Non-pigmented ciliary epithelial cell (primary cell): ENCODE results near the gene LOXL1.
A peak's percentile ranks its signal among the peaks of the same experiment; 100 is the strongest.

Experiments used
- DNase-seq: peaks from one replicate; pipeline ENCODE4 v3.0.0-alpha.2; 2010; ENCODE audit warnings: low read depth

LOXL1 gene

DNA sequence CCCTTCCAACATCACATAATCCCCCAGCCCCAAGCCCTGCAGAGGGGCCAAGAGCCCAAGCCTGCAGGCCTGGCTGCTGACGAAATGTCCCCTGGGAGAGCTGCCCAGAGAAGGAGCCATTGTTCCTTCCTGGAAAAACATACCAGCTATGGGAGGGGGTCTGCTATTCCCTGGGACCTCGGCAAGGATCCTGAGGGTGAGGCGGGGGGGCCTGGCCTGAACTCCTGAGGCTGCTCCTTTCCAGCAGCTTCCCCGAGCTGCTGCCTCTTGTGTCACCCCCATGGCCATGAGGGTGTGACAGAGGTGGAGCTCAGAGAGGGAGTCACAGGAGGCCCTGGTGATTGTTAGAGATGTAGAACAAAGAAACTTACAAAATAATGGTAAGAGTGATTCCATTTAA, 12.9 kb downstream of the LOXL1 start:
- no peak for DNase-seq

DNA sequence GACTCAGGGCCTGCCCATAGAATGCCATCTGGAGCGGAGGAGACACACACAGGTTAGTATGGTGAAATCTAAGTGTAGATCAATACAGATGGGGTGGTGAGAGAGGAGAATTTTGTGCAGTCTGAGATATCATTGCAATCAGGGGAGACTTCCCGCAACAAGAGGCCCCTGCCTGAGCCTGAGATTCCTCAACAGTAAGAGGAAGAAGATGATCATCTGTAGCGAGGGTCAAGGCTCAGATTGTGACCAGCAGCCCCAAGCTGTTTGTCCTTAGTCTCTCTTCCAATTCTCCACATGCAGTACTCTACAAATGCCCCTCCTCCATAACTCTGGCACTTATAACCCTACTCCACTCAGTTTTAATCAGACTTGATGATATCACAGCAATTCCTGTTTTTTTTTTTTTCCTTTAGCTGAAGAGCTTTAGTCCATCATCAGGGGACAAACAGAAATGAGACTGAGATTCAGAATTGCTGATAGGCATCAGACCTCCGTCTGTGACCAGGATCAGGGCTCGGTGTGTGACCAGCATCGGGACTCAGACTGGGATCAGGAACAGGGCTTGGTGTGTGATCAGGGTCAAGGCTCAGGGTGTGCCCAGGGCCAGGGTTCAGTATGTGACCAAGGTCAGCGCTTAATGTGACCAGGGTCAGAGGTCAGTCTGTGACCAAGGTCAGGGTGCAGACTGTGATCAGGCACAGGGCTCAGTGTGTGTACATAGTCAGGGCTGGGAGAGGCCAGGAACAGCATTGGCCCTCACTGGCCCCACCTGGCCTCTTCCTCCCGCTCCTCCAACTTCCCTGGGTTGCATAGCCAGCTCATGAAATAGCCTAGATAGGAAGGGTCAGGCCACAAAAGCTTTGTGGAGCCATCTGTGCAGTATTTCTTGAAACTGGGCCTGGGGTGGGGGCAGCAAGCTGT, 14.1 kb downstream of the LOXL1 start:
- DNase-seq = no peak

DNA sequence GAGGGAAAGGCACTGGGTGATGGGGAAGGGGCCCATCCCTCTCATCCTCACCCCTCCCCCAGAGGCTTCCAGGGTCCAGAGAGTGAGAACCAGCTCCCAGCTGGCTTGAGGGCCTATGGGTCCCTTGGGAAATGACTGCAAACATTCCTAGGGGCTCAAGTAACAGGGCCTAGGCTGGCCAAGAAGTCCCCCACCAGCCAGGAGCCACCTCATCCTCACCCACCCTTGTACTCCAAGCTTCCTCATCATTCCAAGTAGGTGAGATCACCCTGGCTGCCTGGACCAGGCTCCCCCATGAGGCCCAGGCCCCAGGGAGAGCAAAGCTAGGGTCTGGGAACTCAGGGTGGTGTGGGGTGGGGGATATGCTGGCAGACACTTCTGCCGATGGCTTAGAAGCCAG, 14.8 kb downstream of the LOXL1 start:
- peak; percentile 75 for DNase-seq

DNA sequence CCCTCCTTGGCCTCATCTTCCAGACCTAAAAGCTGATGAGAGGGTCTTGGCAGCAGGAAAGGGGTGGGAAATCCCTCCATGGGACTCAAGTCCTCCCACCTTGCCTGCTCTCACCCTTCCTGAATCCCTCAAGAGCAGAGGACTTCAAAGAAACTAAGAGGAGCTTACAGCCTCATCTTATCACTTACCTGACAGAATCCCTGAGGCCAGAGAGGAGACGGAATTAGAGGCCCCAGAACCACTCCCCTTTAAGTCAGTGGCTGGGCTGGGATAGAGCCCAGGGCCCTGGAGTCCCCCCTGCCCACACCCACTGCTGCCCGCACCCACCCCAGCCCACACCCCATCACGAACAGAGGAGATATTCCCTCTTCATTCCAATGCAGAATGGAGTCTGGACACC, 15.2 kb downstream of the LOXL1 start:
- no peak for DNase-seq

DNA sequence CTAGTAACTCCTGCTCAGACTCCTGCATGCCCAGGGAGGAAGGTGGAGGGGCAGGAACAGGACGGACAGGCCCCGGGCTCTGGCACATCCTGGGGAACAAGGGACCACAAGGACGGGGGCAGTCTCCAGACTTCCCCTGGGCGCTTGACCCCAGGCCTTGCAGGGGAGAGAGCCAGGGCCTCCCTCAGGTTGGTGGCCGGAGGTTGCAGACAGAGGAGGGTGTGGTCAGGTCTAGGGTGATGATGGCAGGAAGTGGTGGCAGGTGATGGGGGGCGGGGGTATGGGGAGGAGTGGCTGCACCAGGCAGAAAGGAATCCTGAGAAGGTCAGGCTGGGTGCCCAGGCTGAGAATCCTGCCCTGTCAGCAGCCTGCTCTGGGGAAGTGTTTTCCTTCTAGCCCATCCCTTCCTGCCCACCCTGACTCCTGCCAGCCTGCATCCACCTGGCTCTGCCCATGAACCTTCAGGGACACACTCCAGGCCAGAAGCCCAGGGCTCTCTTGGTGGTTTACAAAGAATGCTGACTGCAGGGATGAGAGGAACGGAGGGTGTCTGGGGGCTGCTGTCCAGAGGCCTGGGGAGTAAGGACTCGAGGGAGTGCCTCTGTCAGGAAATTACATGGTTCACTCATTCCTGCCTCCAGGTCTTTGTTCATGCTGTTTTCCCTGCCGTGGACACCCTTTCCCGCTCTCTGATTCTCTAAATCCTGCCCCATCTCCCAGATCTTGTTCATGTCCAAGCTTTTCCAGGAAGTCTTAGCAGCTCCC, 15.8 kb downstream of the LOXL1 start:
- DNase-seq = no peak

DNA sequence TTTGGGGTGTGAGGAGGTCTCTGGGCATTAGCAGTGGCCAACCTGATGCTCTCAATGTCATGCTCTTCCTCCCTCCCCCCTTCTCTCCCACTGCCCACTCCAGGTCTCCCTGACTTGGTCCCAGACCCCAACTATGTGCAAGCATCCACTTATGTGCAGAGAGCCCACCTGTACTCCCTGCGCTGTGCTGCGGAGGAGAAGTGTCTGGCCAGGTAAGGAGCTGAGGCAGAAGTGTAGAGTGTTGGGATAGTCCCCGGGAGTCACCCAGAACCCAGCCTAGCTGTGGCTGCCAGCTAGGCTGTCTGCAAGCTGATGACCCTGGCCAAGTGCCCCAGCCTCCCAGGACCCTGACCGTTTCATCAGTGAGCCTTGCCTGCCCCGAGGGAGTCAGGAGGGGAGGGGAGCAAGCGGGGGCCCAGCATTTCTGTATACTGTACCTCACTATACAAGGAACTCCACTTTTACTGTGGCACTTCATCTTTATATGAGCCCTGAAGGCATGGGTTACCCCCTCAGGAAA, 16.5 kb downstream of the LOXL1 start:
- DNase-seq = no peak

DNA sequence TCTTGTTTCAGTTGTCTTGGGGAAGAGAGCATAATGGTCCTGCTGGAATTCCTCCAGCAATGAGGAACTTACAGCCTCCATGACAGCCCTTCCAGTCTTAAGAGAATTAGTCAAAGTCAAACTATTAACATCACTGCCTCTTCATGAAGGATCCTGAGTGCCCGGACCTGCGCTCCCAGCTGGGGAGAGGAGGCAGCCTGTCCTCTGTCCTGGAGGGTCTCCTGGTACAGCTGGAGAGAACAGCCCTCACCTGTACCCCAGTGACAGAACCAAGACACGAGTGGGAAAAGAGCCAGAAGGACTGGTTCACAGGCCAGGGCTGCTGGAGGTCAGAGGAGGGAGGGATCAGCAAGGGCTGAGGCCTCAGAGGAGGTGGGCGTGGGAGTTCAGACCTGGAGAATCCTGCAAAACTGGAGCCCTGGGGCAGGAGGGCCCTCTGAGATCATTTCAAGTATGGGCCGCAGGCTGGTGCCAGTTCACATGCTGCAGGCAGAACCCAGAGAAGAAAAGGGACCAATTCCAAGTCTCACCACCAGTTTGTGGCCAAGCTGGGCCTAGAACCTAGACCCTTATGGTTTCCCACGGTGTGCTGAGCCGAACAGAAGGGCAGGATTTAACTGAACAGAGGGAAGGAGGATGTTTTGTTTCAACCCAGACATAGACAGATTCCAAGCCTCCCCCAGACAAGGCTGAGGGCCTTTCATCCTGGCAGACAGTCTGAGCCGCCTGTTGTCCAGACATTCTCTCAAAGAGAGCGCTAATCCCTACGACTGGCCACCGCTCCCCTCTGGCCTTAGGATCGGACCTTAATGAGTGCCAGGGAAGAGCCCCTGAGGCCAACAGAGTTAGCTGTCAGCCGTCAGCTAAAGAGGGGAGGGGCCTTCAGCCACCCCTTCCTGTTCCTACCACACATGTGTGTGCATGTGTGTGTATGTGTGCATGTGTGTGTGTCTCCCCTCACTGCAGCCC, 18.2 kb downstream of the LOXL1 start:
- DNase-seq = no peak

DNA sequence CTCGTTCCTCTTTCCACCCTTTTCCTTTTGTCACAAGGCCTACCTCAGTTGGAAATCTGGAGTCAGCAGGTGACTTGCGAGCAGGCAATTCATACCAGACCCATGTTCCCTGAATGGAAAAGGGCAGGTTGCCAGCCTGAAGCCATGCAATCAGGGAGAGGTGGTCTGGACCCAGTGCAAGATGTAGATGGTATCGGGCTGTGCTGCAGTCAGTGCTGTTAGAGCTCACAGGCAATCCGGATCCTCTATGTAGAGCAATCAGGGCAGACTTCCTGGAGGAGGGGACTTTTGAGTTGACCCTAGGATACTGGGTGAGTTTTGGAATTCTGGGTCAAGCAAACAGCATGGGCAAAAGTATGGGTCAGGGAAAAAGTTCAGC, 18.9 kb downstream of the LOXL1 start:
- no peak for DNase-seq

DNA sequence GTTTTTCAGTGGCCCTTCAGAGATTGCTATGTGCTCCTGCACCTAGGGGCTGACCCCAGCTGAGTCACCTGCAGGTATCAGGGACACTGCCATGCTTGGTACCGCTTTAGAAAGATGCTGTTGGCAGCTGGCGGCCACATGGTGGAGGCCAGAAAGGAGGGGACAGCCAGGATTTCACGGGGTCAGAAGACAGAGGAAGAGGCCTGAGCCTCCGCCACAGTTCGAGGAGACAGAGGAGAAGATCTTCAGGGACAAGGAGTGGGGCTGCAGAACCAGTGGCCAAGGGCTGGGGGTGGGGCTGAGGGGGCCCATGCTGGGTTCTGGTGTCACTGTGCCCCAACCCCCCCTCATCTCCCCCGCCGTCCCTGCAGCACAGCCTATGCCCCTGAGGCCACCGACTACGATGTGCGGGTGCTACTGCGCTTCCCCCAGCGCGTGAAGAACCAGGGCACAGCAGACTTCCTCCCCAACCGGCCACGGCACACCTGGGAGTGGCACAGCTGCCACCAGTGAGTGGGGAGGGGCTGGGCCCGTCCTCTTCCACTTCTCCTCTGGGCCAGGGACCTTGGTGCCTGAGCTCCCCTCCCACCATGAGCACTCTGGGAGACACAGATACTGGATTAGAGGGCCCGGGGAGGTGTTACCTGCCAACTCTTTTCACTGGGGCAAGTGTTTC, 19.9 kb downstream of the LOXL1 start:
- DNase-seq = no peak

DNA sequence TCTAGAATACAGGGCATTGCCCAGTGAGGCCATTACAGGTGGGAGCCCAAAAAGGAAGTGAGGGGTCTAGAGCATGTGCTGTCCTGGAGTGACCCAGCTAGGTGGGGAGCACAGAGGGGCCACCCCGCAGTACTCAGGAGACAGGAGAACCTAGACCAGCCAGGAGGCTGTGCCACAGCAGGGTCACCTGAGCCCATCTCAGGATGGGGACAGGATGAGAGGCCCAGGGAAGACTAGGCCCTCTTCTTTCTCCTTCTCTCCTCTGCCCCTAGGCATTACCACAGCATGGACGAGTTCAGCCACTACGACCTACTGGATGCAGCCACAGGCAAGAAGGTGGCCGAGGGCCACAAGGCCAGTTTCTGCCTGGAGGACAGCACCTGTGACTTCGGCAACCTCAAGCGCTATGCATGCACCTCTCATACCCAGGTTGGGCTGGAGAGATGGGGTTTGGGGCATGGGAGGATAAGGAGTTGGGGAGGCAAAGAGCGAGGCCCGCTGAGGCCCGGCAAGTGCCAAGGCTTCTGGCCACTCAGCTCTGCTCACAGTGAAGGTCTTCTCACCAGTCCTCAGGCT, 20.6 kb downstream of the LOXL1 start:
- DNase-seq = no peak

DNA sequence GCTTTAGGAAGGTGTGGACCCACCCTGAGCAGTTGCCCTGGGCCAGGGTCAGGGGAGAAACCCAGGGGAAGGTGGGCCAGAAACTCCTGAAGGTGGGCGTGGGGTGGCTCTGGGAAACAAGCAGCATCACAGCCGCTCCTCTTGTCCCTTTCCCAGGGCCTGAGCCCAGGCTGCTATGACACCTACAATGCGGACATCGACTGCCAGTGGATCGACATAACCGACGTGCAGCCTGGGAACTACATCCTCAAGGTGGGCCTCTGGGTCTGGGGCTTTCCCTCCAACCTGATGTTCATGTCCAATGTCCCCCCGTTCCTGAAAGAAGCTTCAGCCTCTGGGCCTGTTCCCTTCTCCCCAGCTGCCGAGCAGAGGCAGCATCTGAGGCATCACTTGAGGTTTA, 21.4 kb downstream of the LOXL1 start:
- DNase-seq = no peak

DNA sequence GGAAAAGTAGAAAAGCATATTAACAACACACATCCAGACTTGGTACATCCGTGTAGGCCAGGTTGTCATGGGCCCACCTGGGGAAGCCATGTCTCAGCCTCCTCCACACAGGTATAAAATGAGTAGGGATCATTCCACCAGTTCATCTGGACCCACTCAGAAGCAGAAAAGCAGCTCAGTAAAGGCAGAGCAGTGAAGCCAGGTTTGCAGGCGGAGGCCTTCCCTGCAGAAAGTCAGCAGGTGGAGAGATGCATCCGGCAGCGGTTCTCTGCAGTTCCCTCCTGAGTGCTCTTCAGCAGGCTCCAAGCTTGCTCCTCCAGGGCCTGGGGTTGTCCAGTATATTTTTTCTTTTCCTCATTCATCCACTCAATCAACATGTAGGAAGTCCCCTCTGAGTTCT, 22.1 kb downstream of the LOXL1 start:
- no peak for DNase-seq

DNA sequence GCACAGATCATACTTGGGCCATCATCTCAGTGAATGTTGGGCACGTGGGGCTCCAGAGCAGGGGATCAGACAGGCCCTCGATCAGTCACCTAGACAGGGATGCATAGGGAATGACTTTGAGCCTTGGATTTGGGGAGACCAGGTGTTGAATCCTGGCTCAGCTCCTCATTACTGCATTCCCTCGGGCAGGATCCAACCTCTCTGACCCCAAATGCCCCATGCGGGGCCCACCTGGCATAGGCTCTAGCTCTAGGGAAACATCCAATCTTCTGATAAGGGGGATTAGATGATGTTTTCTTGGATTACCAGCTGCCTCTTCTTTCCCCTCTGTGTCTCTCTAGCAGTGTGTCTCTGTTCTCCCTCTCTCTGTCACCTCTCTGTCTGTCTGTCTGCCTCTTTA, 22.7 kb downstream of the LOXL1 start:
- DNase-seq = no peak

DNA sequence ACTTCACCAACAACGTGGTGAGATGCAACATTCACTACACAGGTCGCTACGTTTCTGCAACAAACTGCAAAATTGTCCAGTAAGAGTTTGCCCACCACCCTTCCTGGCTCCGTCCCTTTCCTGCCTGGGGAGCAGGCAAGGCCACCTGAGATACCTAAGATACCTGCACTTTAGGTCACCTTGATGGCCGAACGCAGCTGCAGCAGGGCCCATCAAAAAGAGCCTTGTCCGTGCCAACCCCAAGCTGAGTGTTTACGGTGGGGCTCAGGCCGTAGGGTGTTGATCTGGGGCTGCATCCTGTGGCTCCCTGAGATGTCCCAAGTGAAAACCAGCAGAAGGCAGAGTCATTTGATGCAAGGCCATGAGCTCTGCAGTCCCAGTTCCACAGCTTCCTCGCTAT, 23.2 kb downstream of the LOXL1 start:
- no peak for DNase-seq

DNA sequence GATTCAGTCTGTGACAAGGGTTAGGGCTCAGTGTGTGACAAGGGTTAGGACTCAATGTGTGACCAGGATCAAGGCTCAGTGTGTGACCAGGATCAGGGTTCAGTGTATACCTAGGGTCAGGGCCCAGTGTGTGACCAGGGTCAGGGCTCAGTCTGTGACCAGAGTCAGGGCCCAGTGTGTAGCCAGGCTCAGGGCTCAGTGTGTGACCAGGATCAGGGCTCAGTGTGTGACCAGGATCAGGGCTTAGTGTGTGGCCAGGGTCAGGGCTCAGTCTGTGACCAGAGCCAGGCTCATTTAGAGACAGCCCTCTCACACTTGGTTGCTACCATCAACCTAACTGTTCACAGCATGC, 24.2 kb downstream of the LOXL1 start:
- DNase-seq = no peak

DNA sequence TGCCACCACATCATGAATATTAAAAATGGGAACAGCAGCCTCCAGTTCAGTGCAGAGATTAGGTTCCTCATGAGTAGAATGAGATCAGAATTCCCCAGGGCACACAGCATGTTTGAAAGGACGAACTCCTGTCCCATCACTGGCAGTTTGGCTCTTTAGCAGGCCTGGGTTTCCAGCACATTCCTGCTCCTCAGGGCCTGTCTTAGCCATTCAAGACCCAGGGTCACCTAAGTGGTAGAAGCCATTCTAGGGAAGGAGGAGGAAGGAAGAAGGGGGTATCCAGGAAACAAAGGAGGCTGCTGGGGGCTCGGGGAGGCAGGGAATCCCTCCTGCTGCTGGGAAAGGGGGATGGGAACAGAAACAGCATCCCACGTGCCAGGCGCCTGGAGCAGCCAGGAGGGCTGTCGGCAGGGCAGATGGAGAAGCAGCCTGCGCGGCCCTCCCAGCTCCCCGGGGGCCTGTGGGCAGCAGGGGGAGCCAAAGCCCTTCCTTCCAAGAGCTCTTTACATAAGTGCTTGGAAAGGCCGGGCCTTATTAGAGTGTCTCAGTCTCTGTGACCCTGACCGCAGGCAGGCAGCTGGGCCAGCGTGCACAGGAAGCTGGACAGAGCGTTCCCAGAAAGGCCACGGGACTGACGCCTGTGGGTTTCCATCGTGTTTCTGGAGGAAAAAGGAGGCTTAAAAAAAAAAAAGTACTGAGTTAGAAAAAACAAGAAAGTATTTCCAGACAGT, 24.7 kb downstream of the LOXL1 start:
- peak; percentile 85 for DNase-seq

DNA sequence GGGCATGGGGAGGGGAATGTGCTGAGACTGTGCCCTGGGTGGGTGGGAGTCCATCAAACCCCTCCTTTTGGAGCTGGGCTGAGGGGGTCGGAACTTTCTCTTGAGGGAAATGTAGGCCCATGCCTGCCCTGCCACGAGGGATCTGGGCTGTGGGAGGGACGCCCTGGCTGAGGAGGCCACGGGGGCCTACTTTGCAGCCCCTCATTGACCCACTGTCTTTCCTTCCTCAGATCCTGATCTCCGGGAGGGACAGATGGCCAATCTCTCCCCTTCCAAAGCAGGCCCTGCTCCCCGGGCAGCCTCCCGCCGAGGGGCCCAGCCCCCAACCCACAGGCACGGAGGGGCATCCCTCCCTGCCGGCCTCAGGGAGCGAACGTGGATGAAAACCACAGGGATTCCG, 25.3 kb downstream of the LOXL1 start:
- DNase-seq = no peak

DNA sequence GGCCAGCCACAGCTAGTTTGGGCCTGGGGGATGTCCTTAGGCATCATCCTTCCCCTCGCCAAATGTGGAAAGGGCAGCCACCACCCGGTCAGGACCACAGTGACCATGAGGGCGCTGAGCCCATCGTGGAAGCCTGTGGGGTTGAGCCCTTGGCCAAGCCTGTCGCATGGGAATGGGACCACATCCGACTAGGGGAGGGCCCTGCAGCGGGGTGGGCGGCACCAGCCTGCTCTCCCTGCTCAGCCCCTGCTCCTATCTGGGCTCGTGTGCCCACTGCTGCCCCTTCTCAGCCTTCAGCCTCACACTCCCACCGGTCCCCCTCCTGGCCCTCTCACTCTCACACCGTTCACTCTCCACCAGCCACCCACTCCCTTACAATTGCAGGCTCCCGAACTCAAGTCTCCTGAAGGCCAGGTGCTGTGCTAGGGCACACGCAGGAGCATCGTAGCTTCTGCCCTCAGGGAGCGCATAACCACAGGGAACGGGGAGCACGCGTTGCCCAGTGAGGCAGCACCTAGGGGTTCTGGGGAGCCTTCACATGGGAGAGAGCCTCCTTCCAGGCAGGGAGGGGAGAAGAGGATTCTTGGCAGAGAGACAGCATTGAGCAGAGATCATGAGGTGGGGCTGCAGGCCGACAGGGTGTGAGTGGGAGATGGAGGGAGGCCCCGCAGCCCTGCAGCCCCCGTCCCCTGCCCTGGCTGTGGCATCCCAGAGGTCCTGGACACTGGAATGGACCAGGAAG, 26.1 kb downstream of the LOXL1 start:
- no peak for DNase-seq

DNA sequence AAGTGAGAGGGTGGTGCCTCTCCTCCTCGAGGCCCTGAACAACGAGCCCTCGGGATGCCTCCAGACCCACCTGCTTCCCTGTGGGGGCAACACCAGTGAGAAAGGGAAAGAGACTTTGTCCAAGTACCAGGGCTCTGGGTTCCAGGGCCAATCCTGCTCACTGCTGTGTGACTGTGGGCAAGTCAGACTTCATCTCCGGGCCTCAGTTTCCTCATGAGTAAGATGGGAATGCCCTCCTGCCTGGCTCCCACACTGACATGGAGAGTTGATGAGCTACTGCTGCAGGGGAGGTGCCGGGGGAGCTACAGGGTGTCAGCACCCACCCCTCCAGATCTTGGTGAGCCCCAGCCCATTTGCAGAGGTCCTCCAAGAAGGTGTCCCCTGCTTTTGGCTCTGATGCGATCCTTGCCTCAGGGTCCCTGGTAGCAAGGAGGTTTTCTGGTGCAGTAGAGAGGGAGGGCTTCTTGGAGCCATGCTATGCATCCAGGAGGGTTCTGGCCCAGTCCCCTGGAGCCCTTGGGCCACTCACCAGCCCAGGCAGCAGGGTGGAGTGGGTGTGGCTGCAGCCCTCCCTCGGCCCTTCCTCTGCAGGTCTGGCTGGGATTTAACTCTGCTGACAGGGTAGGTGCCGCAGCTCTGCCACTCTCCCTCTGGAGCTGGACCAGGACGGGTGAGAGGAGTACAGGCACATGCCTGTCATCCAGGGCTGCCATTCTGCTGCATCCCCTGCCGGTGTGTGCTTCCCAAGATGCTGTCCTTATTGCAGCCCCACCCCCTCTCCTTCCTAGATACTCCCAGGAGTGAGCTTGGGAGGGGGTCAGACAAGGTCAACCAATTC, 26.9 kb downstream of the LOXL1 start:
- no peak for DNase-seq
